ENCODE measurements around the gene HSPA9. TPM values are rescaled to one million over a fixed set of nuclear protein-coding genes. Genes with fewer than 3 reads are reported as not detected.
A peak's percentile ranks its signal among the peaks of the same experiment; 100 is the strongest.
"Not testable (repeated sequence)": the region's sequence is repeated elsewhere in the genome, so short reads cannot be mapped to it uniquely, and the experiment has no call there.

HSPA9 gene
- total RNA-seq, 1 donor from 2014 or later = 291 TPM

- intact Hi-C loops (cut with micrococcal nuclease) = no loop called here
- peaks cover 94% of the 10 kb centered on the region for H3K36me3 ChIP-seq
- TF ChIP-seq CTCF (IDR thresholded peaks at IDR 0.05; ENCODE audit: borderline replicate concordance) = no peak
- H3K9me3 ChIP-seq (replicated peaks) = no peaks in the 10 kb centered on the region
- H3K4me1 ChIP-seq = peaks cover 17% of the 10 kb centered on the region
- no peak overlapping the region for H3K4me3 ChIP-seq
- no peak for DNase-seq
- H3K27ac ChIP-seq (replicated peaks) = no peak overlapping the region
- H3K27me3 ChIP-seq (ENCODE audit: low read depth) = no peaks in the 10 kb centered on the region
Observed at GRCh38 chr5:138514021-138514420, 61.2 kb downstream of the HSPA9 start.

- intact Hi-C loops (cut with micrococcal nuclease) = no loop called here
- TF ChIP-seq CTCF (IDR thresholded peaks at IDR 0.05; ENCODE audit: borderline replicate concordance) = no peak
- no peaks in the 10 kb centered on the region for H3K9me3 ChIP-seq (replicated peaks)
- no peak for DNase-seq
- peaks cover 74% of the 10 kb centered on the region for H3K36me3 ChIP-seq
- peaks cover 37% of the 10 kb centered on the region for H3K4me1 ChIP-seq
- no peak overlapping the region for H3K27ac ChIP-seq (replicated peaks)
- H3K27me3 ChIP-seq (ENCODE audit: low read depth) = no peaks in the 10 kb centered on the region
- H3K4me3 ChIP-seq = no peak overlapping the region
Observed at GRCh38 chr5:138508958-138509357, 66.2 kb downstream of the HSPA9 start.

- Histone ChIP-seq H3K36me3 (peaks cover 59% of the 10 kb centered on the region), H3K4me1 (peaks cover 45% of the 10 kb centered on the region)
- H3K4me3 ChIP-seq; intact Hi-C loops (cut with micrococcal nuclease); H3K27ac ChIP-seq (replicated peaks); H3K9me3 ChIP-seq (replicated peaks); DNase-seq; H3K27me3 ChIP-seq (ENCODE audit: low read depth): not testable (repeated sequence)
Observed at GRCh38 chr5:138507485-138507884, 67.7 kb downstream of the HSPA9 start.

- intact Hi-C loops (cut with micrococcal nuclease) = no loop called here
- H3K36me3 ChIP-seq = peaks cover 52% of the 10 kb centered on the region
- no peak for TF ChIP-seq CTCF (IDR thresholded peaks at IDR 0.05; ENCODE audit: borderline replicate concordance)
- H3K9me3 ChIP-seq (replicated peaks) = no peaks in the 10 kb centered on the region
- no peak overlapping the region for H3K4me3 ChIP-seq
- no peaks in the 10 kb centered on the region for H3K27me3 ChIP-seq (ENCODE audit: low read depth)
- no peak for DNase-seq
- H3K27ac ChIP-seq (replicated peaks) = peak overlapping the region; percentile 6
- H3K4me1 ChIP-seq = peaks cover 45% of the 10 kb centered on the region
Observed at GRCh38 chr5:138506370-138507306, 68.6 kb downstream of the HSPA9 start.

- peaks cover 45% of the 10 kb centered on the region for H3K4me1 ChIP-seq
- intact Hi-C loops (cut with micrococcal nuclease) = loop anchor here (5.0 kb wide), 1 partner anchor 47 kb away; no protein-coding TSS in a partner anchor
- TF ChIP-seq CTCF (IDR thresholded peaks at IDR 0.05; ENCODE audit: borderline replicate concordance) = no peak
Observed at GRCh38 chr5:138504799-138505198, 70.4 kb downstream of the HSPA9 start.

More at GRCh38 chr5:138504799-138505198, 70.4 kb downstream of the HSPA9 start:
- DNase-seq = peak; percentile 27
- Histone ChIP-seq H3K27ac (replicated peaks) (peak overlapping the region; percentile 60), H3K9me3 (replicated peaks) (no peaks in the 10 kb centered on the region), H3K4me3 (no peak overlapping the region), H3K27me3 (ENCODE audit: low read depth) (no peaks in the 10 kb centered on the region), H3K36me3 (peaks cover 34% of the 10 kb centered on the region)

Other genes with a start within 250 kb of the HSPA9 start
- not detected for gene CDC25C, start 243.6 kb downstream of the HSPA9 start, total RNA-seq
- gene FAM53C, start 237.1 kb downstream of the HSPA9 start, total RNA-seq = 26.7 TPM
- gene KDM3B, start 222.7 kb downstream of the HSPA9 start, total RNA-seq = 40.7 TPM
- gene REEP2, start 136.3 kb downstream of the HSPA9 start, total RNA-seq = 6.6 TPM
- 7.8 TPM for gene EGR1, start 109.9 kb downstream of the HSPA9 start, total RNA-seq
- 80.8 TPM for gene ETF1, start 32.2 kb downstream of the HSPA9 start, total RNA-seq
- gene CTNNA1, start 178.0 kb upstream of the HSPA9 start, total RNA-seq = 341 TPM

Measured in left ventricle myocardium inferior (tissue), 1 donor.